NCI-H446 (cell line): ENCODE measurements around the gene NEK1.

Experiments used
- DNase-seq, 2 experiments: peaks; one replicate each; lab custom pipeline; 2025; lab: John Stamatoyannopoulos, UW

The NEK1 gene

DNA sequence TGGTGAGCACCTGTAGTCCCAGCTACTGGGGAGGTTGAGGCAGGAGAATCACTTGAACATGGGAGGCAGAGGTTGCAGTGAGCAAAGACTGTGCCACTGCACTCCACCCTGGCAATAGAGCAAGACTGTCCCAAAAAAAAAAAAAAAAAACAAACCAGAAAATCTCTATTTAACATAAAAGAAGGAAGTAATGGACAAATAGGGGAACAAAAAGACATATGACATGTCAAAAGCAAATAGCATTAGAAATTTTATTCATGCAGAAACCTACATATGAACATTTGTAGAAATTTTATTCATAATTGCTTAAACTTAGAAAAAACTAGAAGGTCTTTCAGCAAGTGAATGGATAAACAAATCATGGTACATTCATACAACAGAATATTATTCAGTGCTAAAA is 244.6 kb downstream of the NEK1 start:
- no peak for DNase-seq

- no peak for DNase-seq
Measured at GRCh38 chr4:169366821-169367220, 245.6 kb downstream of the NEK1 start.

GRCh38 chr4:169362607-169363006 is 249.8 kb downstream of the NEK1 start:
- no peak for DNase-seq

DNA sequence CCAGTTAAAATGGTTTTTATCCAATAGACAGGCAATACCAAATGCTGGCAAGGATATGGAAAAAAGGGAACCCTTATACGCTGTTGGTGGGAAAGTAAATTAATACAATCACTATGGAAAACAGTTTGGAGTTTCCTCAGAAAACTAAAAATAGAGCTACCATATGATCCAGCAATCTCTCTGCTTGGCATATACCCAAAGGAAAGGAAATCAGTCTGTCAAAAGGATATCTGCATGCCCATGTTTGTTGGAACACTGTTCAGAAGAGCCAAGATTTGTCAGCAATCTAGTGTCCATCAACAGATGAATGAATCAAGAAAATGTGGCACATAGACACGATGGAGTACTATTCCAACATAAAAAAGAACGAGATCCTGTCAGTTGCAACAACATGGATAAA is 250.6 kb downstream of the NEK1 start:
- DNase-seq: peak in 1 of 2 experiments; percentile 60

DNA sequence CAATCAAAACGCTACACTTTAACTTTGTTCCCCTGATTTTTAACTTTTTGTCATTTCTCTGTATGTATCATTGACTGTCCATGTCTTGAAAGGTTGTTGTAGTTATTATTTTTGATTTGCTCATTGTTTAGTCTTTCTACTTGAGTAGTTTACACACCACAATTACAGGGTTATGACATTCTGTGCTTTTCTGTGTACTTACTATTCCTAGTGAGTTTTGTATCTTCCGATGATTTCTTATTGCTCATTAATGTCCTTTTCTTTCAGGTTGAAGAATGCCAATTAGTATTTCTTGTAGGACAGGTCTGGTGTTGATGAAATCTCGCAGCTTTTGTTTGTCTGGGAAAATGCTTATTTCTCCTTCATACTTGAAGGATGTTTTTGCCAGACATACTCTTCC is 252.4 kb downstream of the NEK1 start:
- DNase-seq: no peak

GRCh38 chr4:169352360-169352759 is 260.0 kb downstream of the NEK1 start:
- no peak for DNase-seq

- DNase-seq: peak; percentile 20 to 56
Measured at GRCh38 chr4:169351872-169352271, 260.5 kb downstream of the NEK1 start.

- DNase-seq: no peak
Measured at GRCh38 chr4:169348541-169348940, 263.8 kb downstream of the NEK1 start.

- DNase-seq: no peak
Measured at GRCh38 chr4:169346840-169347239, 265.5 kb downstream of the NEK1 start.

DNA sequence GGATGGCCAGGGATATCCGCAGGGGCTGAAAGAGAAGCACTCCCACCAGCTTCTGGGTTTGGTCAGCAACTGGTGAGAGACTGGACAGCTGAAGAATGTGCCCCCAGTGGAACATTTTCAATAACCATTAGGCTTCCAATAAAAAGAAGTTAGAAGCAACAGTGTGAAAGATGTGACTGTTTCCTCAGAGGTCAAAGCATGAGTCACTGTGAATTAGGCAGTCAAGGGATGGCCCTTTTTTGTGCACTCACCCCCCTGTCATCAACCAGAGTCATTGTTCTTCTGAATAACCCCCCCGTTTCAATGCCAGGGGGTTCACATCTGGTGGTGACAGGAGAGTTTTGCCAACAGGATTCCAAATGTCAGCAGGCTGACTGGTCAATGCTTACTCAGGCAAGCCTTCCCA is 267.1 kb downstream of the NEK1 start:
- DNase-seq: no peak
